GM12878 (cell line): ENCODE results near the gene WASF2.

Source experiments
- CBFB ChIP-seq: IDR thresholded peaks from 2 replicates; pipeline ENCODE4 v1.6.1; 2016; ENCODE audit warnings: antibody characterized with exemption, low read depth
- EP300 ChIP-seq, 2 experiments: fragments of 150-350 bp in 1 of 2; IDR thresholded peaks; 2 replicates each; pipeline ENCODE4 v1.6.1; 2011 to 2012; ENCODE audit warnings: low read depth in 2 of 2, low read length in 2 of 2, borderline replicate concordance in 1 of 2, improper control_type of control experiment in 1 of 2, inconsistent platforms in 1 of 2; ENCODE audit not compliant: control insufficient read depth in 1 of 2
- EZH2 ChIP-seq: IDR thresholded peaks from 2 replicates; pipeline ENCODE4 v1.6.1; 2012; ENCODE audit warnings: low read depth, mild to moderate bottlenecking, control low read depth, inconsistent platforms, low read length, borderline replicate concordance; ENCODE audit not compliant: control insufficient read depth
- HDAC2 ChIP-seq: fragments of 200-600 bp; sonication (generic); IDR thresholded peaks from 2 replicates; pipeline ENCODE4 v1.6.1; 2017
- MXI1 ChIP-seq: fragments of 150-350 bp; IDR thresholded peaks from 2 replicates; pipeline ENCODE4 v1.6.1; 2011; ENCODE audit warnings: low read depth, mild to moderate bottlenecking, inconsistent platforms, low read length, improper control_type of control experiment
- NR2C2 ChIP-seq: IDR thresholded peaks from 2 replicates; pipeline ENCODE4 v1.6.1; 2011; ENCODE audit warnings: borderline replicate concordance, low read depth; ENCODE audit not compliant: control insufficient read depth, insufficient read length
- NRF1 ChIP-seq: conservative IDR thresholded peaks from 2 replicates; pipeline ENCODE4 v1.6.1; 2011; ENCODE audit warnings: mild to moderate bottlenecking, low read depth, low read length, improper control_type of control experiment
- PKNOX1 ChIP-seq: fragments of 450-650 bp; IDR thresholded peaks from 2 replicates; pipeline ENCODE4 v1.6.1; 2016; ENCODE audit warnings: mild to moderate bottlenecking
- REST ChIP-seq: IDR thresholded peaks from 2 replicates; pipeline ENCODE4 v1.6.1; 2012; ENCODE audit warnings: mild to moderate bottlenecking, low read depth, low read length
- STAT3 ChIP-seq: IDR thresholded peaks from 2 replicates; pipeline ENCODE4 v1.6.1; 2011; ENCODE audit warnings: low read depth, low read length, improper control_type of control experiment
- USF2 ChIP-seq: IDR thresholded peaks from 2 replicates; pipeline ENCODE4 v1.6.1; 2011; ENCODE audit warnings: low read depth, low read length, improper control_type of control experiment, borderline replicate concordance

- no peak for TF ChIP-seq EP300 (IDR thresholded peaks at IDR 0.05; ENCODE audit: borderline replicate concordance in 1 of 2, control insufficient read depth in 1 of 2, low read depth in 2 of 2, low read length in 2 of 2)
- TF ChIP-seq PKNOX1 = no peak
- TF ChIP-seq REST = no peak
- TF ChIP-seq MXI1 = no peak
- no peak for TF ChIP-seq USF2
- TF ChIP-seq CBFB = no peak
- TF ChIP-seq STAT3 = no peak
- no peak for TF ChIP-seq NR2C2
- TF ChIP-seq NRF1 = no peak
- no peak for TF ChIP-seq EZH2
- no peak for TF ChIP-seq HDAC2
Observed at GRCh38 chr1:27485363-27485762, 4.6 kb downstream of the WASF2 start.
